Colonic mucosa (tissue), 4 donors: Measurements from ENCODE around the gene LRRC9. TPM values are rescaled to one million over a fixed set of nuclear protein-coding genes. Genes with fewer than 3 reads are reported as not detected.
A peak's percentile ranks its signal among the peaks of the same experiment; 100 is the strongest.

Experiments
- DNase-seq: peaks from one replicate; pipeline ENCODE4 v3.0.0-alpha.2; 2020
- H3K27ac ChIP-seq: fragments of 200-600 bp; one replicate; pipeline ENCODE4 v1.8.0; 2021
- H3K27me3 ChIP-seq: fragments of 200-600 bp; one replicate; pipeline ENCODE4 v1.8.0; 2021
- H3K36me3 ChIP-seq: fragments of 200-600 bp; one replicate; pipeline ENCODE4 v1.8.0; 2021
- H3K4me1 ChIP-seq: fragments of 200-600 bp; one replicate; pipeline ENCODE4 v1.8.0; 2021; ENCODE audit warnings: mild to moderate bottlenecking
- H3K4me3 ChIP-seq: fragments of 200-600 bp; one replicate; pipeline ENCODE4 v1.8.0; 2021
- H3K9ac ChIP-seq, 2 donors: one replicate each; pipeline ENCODE4 v1.7.0; 2013; ENCODE audit warnings: control low read depth in 2 of 2, low read depth in 2 of 2, low read length in 2 of 2
- H3K9me3 ChIP-seq: fragments of 200-600 bp; one replicate; pipeline ENCODE4 v1.8.0; 2021
- intact Hi-C: fragments of 100-400 bp; cut with DNase I; formaldehyde crosslinking; loops from one replicate; pipeline ENCODE4 v1.14.1; 2022
- total RNA-seq, 2 donors: library from RNA; stranded (reverse); fragmentation: NEBNext Ultra II Directional in 1 of 2; extraction: Animal tissue kit (Norgen Biotek cat#: 25700) in 1 of 2; gene quantifications; one replicate each; pipeline ENCODE4 v1.2.1, GENCODE V29; 2021
- TF ChIP-seq, protein P1 (sequence below): fragments of 200-600 bp; IDR thresholded peaks from one replicate; pipeline ENCODE4 v1.8.0; 2022; ENCODE audit warnings: antibody characterized with exemption, mild to moderate bottlenecking
- donor health status: healthy.
- donor health status: DM: no; HTN: no; CAD: no.
- donor health status: DM: no; HTN: no; CAD: no.

LRRC9 gene
- total RNA-seq, 2 donors from 2014 or later, result 0.20 TPM; not detected in 1

DNA sequence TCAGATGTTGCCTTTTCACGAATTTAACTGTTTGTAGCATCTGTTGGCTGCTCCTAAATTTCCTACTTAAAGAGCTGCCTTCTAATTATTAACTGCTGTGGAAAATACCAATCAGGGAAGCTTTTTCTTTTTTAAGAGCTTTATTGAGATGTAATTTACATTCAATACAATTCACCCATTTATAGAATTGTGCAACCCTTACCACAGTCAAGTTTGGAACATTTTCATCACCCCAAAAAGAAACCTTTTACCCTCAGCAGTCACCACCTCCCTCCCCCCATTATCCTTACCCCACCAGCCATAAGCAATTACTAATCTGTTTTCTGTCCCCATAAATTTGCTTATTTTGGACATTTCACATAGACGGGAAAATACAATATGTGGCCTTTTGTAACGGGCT lies 173.1 kb downstream of the LRRC9 start:
- Histone ChIP-seq H3K36me3 (no peaks in the 10 kb centered on the region), H3K4me1 (peaks cover 4% of the 10 kb centered on the region), H3K9ac (peak overlapping the region; percentile 84 to 96), H3K4me3 (peak overlapping the region; percentile 48), H3K27ac (peak overlapping the region; percentile 99), H3K27me3 (no peaks in the 10 kb centered on the region), H3K9me3 (no peaks in the 10 kb centered on the region)
- no peak for DNase-seq
- intact Hi-C loops, result loop anchor here (10.0 kb wide), 1 partner anchor 72 kb away; the partner anchor contains the start of gene DHRS7
- TF ChIP-seq, protein P1, sequence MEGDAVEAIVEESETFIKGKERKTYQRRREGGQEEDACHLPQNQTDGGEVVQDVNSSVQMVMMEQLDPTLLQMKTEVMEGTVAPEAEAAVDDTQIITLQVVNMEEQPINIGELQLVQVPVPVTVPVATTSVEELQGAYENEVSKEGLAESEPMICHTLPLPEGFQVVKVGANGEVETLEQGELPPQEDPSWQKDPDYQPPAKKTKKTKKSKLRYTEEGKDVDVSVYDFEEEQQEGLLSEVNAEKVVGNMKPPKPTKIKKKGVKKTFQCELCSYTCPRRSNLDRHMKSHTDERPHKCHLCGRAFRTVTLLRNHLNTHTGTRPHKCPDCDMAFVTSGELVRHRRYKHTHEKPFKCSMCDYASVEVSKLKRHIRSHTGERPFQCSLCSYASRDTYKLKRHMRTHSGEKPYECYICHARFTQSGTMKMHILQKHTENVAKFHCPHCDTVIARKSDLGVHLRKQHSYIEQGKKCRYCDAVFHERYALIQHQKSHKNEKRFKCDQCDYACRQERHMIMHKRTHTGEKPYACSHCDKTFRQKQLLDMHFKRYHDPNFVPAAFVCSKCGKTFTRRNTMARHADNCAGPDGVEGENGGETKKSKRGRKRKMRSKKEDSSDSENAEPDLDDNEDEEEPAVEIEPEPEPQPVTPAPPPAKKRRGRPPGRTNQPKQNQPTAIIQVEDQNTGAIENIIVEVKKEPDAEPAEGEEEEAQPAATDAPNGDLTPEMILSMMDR, result no peak

DNA sequence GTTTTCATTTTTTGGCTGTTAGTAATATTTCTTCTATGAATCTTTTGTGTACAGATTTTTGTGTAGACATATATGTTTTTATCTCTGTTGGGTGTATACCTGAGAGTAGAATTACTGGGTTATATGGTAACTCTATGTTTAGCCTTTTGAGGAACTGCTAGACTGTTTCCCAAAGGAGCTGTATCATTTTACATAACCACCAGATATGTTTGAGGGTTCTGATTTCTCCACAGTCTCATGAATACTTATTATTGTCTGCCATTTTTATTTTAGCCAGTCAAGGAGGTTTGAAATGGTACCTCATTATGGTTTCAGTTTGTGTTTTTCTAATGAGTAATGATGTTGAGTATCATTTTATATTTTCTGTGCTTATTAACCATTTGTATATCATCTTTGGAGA lies 173.7 kb downstream of the LRRC9 start:
- Histone ChIP-seq H3K27me3 (no peaks in the 10 kb centered on the region), H3K27ac (no peak overlapping the region)
- intact Hi-C loops, result loop anchor here (10.0 kb wide), 1 partner anchor 71 kb away; the partner anchor contains the start of gene DHRS7

DNA sequence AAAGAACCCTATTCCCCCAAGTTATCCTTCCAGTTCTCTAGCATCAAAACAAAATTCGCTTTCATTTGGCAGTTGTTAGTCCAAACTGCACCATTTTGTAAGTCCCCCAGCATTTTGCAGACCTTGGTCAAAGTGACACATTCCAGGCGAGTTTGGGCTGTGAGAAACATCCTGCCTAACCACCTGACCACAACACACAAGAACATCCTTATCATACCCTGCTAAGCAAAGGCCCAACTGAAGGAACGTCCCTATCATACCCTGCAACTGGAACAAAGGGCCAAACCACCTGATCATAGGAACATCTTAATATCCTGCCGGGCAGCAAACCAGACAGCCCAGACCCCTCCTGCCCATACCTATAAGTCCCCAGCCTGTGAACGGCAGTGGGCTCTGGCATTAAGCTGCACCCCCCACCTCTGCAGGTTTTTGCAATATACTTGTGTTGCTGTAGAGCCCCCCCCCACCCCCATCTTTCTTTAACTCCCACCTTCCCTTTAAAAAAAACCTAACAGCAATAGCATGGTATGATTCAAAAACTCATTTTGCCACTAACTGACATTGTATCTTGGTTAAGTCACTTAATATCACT lies 174.5 kb downstream of the LRRC9 start:
- H3K27ac ChIP-seq, result no peak overlapping the region
- H3K9me3 ChIP-seq, result no peaks in the 10 kb centered on the region
- H3K27me3 ChIP-seq, result no peaks in the 10 kb centered on the region
- TF ChIP-seq, protein P1, result no peak
- no peak overlapping the region for H3K9ac ChIP-seq
- no peak for DNase-seq
- H3K36me3 ChIP-seq, result no peaks in the 10 kb centered on the region
- peaks cover 4% of the 10 kb centered on the region for H3K4me1 ChIP-seq
- intact Hi-C loops, result loop anchor here (10.0 kb wide), 1 partner anchor 70 kb away; the partner anchor contains the start of gene DHRS7
- no peak overlapping the region for H3K4me3 ChIP-seq

More for the DNA sequence above, 173.7 kb downstream of the LRRC9 start:
- H3K36me3 ChIP-seq, result no peaks in the 10 kb centered on the region
- H3K4me3 ChIP-seq, result no peak overlapping the region
- no peaks in the 10 kb centered on the region for H3K9me3 ChIP-seq
- no peak for DNase-seq
- H3K4me1 ChIP-seq, result peaks cover 4% of the 10 kb centered on the region
- TF ChIP-seq, protein P1, result no peak
- no peak overlapping the region for H3K9ac ChIP-seq

GRCh38 chr14:60095231-60095630 lies 175.3 kb downstream of the LRRC9 start:
- H3K4me3 ChIP-seq, result no peak overlapping the region
- H3K27me3 ChIP-seq, result no peaks in the 10 kb centered on the region
- H3K9ac ChIP-seq, result no peak overlapping the region
- H3K4me1 ChIP-seq, result peaks cover 4% of the 10 kb centered on the region
- TF ChIP-seq, protein P1, result no peak
- H3K27ac ChIP-seq, result no peak overlapping the region
- DNase-seq, result no peak
- intact Hi-C loops, result loop anchor here (10.0 kb wide), 1 partner anchor 70 kb away; the partner anchor contains the start of gene DHRS7
- no peaks in the 10 kb centered on the region for H3K36me3 ChIP-seq
- no peaks in the 10 kb centered on the region for H3K9me3 ChIP-seq

- TF ChIP-seq, protein P1, result no peak
- no peaks in the 10 kb centered on the region for H3K9me3 ChIP-seq
- no peak overlapping the region for H3K27ac ChIP-seq
- DNase-seq, result no peak
- no peak overlapping the region for H3K4me3 ChIP-seq
- H3K4me1 ChIP-seq, result peaks cover 4% of the 10 kb centered on the region
- no peaks in the 10 kb centered on the region for H3K27me3 ChIP-seq
- H3K9ac ChIP-seq, result no peak overlapping the region
- H3K36me3 ChIP-seq, result no peaks in the 10 kb centered on the region
- intact Hi-C loops, result loop anchor here (10.0 kb wide), 1 partner anchor 69 kb away; the partner anchor contains the start of gene DHRS7
These were observed 176.0 kb downstream of the LRRC9 start for GRCh38 chr14:60095781-60096450.
